Uterus (tissue), 2 donors: ENCODE measurements around the gene RNF208.

Experiments
- POLR2A ChIP-seq, 2 donors: fragments of 450-650 bp; IDR thresholded peaks; one replicate each; pipeline ENCODE4 v1.6.1; 2016; ENCODE audit warnings: antibody characterized with exemption in 2 of 2, mild to moderate bottlenecking in 1 of 2, moderate library complexity in 1 of 2
- TF ChIP-seq, protein P1 (sequence below), 4 experiments: fragments of 200-600 bp in 2 of 4; fragments of 450-650 bp in 2 of 4; sonication (generic) in 2 of 4; IDR thresholded peaks; one replicate each; pipeline ENCODE4 v1.5.1; 2016 to 2019; ENCODE audit warnings: antibody characterized with exemption in 4 of 4, mild to moderate bottlenecking in 2 of 4, moderate library complexity in 1 of 4

DNA sequence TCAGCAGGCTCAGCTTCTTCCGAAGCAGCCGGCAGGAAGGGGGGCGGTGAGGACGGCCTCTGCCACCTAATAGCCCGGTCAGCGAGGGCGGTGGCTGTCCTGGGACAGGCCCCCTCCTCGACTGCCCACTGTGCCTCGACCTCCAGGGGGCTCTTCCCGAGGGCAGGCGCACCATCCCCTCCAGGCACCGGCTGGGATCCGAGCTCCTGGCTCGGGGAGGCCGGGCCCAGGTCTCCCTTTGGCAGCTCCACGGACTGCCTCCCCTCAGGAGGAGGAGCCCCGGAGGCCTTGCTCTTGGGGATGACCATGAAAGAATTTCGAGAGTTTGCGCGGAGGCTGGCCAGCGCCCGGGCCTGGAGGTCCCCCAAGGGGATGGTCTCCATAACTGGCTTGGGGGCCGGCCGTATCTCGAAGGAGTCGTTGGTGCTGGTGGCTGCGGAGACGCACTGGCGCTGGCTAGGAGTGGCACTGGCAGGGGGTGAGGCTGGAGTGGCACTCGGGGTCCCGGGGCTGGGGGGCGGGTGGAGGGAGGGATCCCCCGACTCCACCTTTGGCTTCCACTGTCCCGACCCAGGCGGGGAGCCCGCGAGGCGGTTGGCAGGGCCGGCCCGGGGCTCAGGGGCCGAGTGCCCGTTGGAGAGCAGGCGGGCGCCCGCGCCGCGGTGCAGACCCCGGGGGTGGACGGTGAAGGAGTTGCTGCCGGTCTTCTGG is 22.5 kb downstream of the RNF208 start:
- TF ChIP-seq POLR2A (IDR thresholded peaks at IDR 0.05), result no peak
- TF ChIP-seq, protein P1, sequence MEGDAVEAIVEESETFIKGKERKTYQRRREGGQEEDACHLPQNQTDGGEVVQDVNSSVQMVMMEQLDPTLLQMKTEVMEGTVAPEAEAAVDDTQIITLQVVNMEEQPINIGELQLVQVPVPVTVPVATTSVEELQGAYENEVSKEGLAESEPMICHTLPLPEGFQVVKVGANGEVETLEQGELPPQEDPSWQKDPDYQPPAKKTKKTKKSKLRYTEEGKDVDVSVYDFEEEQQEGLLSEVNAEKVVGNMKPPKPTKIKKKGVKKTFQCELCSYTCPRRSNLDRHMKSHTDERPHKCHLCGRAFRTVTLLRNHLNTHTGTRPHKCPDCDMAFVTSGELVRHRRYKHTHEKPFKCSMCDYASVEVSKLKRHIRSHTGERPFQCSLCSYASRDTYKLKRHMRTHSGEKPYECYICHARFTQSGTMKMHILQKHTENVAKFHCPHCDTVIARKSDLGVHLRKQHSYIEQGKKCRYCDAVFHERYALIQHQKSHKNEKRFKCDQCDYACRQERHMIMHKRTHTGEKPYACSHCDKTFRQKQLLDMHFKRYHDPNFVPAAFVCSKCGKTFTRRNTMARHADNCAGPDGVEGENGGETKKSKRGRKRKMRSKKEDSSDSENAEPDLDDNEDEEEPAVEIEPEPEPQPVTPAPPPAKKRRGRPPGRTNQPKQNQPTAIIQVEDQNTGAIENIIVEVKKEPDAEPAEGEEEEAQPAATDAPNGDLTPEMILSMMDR (IDR thresholded peaks at IDR 0.05), result no peak
